Activated naive CD8-positive, alpha-beta T cell treated with anti-CD3 and anti-CD28 coated beads, Interleukin-2, amount 50 U/mL, for 16 hours (primary cell): ENCODE measurements around the gene SLC34A1.
"Not testable (repeated sequence)": the region's sequence is repeated elsewhere in the genome, so short reads cannot be mapped to it uniquely, and the experiment has no call there.

Experiments used
- DNase-seq: peaks from one replicate; pipeline ENCODE4 v3.0.0-alpha.2; 2020; ENCODE audit warnings: low read depth, low spot score

SLC34A1 gene

DNA sequence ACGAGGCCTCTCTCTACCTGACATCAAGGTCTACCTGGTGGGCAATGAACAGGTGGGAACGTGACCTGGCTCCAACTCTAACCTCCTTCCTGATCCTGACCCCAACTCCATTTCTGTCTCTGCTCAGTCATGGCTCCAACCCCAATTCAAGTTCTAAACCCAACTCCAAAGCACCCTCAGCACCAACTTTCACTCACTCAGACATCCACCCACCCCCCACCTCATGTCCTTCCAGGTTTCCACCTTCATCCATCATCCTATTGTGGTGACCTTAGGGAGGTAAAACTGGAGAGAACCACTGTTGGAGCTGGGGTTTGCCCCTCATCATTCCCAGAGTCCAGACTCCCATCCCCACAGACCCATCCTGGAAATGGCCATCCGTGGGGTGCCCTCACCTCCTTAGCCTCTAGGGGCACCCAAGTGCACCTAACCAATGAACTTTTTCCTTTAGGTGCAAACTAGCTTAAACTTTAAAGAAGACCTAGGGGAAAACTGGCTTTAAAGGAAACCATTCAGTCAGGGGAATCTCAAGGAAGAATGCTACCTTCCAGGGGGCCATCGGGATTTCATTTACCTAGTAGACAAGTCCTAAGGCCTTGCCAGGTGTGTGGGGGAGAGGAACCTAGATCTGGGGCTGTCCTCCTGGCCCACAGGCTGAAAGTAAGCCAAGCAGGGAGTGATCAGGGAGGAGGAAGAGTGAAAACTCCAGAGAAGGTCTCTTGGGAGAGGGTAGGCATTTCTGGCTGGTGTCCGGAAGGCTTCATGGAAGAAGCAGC, 15.2 kb upstream of the SLC34A1 start:
- DNase-seq, result no peak

DNA sequence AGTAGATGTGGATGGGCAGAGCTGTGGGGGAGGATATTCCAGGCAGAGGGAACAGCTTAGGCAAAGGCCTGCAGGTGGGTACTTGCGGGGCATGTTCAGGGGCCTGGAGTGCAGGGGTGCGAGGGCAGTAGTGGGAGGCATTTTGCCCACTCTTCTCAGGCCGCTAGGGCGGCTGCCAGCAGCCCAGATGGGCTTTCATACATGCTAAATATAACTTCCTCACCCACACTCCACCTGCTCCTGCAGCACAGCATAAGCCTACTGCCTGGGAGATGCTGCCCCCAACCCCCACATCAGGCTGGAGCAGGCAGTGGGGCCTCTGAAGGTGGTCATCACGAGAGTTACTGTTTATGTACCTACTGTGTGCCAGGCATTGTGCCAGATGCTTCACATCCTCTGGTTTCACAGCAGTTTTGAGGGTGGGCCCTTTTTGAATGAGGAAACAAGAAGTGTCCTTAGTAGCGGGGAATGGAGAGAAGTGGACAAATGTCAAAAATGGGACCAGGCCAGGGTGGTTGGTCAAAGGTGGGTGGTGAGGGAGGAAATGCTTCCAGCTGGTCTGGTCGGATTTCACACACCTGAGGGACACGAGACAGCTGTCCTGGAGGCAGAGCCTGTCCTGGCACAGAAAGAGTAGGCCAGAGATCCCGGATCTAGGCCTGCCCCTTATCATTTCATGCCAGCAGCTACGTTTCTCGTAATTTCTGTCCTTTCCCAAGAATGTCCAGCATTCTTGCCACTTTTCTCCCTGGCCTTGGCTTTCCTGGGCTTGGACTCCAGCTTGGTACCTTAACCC, 14.4 kb upstream of the SLC34A1 start:
- no peak for DNase-seq

DNA sequence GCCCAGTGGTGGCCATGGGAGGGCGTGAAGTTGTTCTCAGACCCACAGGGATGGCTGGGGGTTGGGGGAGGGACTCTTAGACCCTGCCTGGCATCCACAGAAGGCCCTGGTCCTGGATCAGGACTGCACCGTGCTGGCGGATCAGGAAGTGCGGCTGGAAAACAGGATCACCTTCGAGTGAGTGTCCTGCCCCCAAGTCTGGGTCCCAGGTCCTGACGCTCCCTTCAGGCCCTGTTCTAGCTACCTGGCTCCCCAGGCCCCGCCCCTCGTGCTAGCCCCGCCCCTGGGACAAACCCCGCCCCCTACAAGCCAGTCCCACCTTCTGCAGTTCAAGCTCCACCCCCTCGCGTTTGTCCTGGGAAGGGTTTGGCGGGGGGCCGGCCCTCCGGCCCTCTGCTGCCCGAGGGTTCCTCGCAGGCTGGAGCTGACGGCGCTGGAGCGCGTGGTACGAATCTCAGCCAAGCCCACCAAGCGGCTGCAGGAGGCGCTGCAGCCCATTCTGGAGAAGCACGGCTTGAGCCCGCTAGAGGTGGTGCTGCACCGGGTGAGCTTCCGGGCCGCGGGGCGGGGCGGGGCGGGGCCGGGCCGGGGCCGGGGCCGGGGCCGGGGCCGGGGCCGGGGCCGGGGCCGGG, 13.6 kb upstream of the SLC34A1 start:
- DNase-seq, result no peak

DNA sequence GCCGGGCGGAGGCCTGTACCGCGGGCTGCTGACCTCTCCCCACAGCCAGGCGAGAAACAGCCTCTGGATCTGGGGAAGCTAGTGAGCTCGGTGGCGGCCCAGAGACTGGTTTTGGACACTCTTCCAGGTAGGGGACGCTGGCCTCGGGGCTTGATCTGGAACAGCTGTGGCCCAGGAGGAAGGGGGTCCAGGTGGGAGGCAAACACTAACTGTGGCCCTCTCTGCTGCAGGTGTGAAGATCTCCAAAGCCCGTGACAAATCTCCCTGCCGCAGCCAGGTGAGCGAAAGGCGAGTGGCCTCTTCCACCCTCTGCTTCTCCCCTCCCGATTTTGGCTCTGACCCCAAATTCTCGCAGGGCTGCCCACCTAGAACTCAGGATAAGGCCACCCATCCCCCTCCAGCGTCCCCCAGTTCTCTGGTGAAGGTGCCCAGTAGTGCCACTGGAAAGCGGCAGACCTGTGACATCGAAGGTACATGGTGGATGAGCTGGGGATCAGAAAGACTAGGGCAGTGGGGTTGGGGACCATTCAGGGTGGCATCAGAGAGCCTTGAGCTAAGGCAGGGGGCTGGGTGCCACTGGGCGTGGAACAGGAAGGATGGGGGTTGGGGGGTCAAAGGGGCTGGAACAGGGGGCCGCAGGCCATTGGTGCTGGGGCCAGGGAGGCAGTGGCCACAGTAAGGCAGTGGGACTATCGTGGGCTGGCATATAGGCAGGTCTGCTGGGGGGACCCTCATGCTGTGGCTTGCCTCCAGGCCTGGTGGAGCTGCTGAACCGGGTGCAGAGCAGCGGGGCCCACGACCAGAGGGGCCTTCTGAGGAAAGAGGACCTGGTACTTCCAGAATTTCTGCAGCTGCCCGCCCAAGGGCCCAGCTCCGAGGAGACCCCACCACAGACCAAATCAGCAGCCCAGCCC, 12.9 kb upstream of the SLC34A1 start:
- no peak for DNase-seq

DNA sequence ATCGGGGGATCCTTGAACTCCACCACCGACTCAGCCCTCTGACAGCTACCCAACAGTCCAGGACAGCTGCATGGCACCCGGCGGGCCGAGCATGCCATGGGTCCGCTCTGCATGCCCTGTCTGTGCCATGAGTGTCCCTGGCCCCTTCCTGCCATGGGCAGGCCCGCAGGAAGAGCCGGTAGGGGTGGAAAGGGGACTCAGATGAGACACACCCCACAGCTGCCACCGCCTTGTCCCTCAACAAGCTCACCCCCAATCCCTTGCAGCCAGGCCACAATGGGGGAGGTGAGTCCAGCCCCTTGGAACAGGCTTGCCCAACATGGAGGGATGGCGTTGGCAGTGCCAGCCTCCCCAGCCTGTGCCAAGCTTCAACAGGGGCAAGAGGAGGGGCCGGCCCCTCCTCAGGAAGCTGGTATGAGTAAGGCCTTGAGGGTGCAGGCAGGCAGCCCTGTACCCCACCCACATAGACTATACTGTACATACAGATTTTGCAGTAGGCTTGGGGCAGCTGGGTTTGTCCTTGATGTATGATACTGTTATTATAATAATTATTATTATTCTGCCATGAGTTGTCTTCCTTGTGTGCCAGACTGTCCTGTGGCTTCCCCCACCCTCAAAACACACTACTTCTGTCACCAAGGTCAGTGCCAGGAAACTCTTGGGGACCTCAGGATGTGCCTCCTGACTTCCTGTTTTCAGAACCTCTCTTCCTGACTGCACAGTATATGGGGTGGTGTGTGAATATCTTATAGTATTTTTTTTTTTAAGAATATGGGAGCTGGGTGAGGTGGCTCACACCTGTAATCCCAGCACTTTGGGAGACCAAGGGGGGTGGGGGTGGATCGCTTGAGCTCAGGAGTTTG, 12.0 kb upstream of the SLC34A1 start:
- no peak for DNase-seq

DNA sequence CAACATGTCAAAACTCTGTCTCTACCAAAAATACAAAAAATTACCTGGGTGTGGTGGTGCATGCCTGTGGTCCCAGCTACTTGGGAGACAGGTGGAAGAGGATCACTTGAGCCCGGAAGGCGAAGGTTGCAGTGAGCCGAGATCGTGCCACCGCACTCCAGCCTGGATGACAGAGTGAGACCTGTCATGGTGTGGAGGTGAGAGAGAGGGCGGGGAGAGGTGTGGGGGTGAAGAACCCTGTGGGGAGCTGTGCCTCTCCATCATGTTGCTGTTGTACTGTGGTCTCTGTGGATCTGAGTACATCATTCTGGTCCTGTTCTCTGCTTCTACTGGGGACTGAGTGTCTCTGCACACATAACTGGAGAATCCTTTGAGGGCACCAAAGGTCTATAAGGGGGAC, 11.3 kb upstream of the SLC34A1 start:
- DNase-seq, result no peak

DNA sequence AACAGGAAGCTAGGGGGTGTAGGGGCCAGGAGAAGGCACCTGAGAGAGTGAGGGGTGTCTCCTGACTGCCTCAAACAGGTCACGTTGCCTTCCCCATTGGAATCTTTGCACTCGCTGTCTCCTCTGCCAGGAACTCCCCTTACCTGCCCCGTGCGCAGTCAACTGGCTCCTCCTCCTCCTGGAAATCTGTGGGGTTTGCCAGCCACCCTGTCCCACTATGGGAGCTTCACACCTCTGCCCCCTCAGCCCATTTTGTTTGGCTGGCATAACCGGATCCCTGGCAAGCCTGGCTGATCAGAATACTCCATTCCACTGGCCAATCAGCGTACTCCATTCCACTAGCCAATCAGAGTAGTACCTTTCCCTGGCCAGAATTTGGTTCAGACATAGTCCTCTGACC, 10.4 kb upstream of the SLC34A1 start:
- no peak for DNase-seq

DNA sequence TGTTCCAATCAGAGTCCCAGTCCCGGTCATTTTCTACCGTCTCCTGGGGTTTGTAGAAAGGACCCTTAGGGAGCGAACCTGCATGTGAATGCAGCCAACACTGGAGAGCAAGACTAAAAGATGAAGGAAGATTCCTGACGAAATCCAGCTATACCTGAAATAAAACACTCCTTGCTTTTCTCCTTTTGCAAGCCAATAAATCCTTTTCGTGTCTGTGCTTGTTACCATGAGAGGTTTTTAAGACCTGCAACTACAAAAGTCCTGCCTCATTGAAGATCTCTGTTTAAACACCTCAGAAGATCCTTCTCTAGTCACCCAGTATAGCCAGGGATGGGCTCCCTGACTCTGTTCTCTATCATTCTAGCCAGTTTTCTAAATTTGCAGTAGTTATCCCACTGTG, 10.0 kb upstream of the SLC34A1 start:
- no peak for DNase-seq

DNA sequence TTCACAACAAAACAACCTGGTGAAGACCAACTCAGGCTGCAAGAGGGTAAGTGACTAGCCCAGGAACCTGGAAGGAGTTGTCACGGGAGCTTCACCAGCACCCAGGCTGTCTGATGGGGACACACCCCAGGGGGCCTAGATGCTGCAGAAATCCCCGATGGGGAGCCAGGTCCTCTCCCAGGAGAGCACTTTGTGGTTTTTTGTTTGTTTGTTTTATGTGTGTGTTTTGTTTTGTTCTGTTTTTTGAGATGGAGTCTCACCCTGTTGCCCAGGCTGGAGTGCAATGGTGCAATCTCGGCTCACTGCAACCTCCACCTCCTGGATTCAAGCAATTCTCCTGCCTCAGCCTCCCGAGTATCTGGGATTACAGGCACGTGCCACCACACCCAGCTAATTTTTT, 8.7 kb upstream of the SLC34A1 start:
- not testable (repeated sequence) for DNase-seq

DNA sequence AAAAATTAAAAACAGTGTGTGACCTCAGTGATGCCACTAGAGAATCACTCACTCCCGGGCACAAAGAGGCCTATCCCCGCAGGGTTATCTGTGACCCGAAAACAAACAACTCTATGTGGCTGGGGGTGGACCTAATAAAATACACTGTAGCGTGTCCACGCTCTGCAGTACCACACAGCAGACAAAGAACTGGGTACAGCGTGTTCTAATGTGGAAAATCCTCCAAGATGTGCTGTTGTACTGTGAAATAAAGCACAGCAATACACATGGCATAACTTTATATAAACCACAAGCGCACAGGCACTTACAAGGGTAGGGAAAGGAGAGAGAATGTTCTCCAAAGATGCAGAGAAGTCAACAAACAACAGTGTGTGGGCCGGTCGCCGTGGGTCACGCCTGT, 8.1 kb upstream of the SLC34A1 start:
- no peak for DNase-seq

DNA sequence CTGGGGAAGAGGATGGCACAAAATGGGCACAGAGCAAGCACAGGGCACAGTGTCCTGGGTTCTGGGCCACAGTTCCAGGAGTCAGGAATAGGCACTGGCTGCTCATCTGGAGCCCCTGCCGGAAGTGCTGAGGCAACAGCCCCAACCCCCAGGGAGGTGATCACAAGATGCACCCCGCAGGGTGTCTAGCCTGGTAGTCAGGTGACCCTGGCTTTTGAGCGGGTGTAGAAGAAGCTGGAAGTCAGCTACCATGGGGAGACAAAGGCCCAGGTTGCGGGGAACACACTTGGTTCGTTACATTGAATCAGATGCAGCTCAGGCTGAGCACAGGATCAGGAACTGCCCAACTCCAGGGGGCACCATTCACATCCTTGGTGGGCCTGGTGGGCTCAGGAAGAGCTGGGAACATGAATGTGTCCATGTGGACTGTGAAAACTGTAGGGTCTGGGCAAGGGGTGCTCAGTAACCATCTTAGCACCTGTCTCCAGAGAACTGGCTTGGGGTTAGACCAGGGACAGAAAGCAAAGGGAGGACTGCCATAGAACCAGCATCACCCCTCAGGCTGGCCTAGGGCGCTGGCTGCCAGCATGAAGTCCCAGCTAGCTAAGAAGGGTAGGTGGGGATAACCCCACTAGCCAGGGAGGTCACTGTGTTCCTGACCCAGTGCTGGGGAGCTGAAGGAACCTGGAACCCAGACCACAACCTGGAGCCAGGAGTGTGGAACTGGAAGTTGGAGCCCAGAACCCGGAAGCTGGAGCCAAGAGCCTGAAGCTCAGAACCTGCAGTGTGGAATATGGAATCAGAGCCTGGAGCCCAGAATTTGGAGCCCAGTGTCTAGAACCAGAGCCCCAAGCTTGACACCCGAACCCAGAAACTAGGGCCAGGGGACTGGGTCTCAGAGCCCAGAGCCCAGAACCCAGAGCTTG, 6.1 kb upstream of the SLC34A1 start:
- no peak for DNase-seq

DNA sequence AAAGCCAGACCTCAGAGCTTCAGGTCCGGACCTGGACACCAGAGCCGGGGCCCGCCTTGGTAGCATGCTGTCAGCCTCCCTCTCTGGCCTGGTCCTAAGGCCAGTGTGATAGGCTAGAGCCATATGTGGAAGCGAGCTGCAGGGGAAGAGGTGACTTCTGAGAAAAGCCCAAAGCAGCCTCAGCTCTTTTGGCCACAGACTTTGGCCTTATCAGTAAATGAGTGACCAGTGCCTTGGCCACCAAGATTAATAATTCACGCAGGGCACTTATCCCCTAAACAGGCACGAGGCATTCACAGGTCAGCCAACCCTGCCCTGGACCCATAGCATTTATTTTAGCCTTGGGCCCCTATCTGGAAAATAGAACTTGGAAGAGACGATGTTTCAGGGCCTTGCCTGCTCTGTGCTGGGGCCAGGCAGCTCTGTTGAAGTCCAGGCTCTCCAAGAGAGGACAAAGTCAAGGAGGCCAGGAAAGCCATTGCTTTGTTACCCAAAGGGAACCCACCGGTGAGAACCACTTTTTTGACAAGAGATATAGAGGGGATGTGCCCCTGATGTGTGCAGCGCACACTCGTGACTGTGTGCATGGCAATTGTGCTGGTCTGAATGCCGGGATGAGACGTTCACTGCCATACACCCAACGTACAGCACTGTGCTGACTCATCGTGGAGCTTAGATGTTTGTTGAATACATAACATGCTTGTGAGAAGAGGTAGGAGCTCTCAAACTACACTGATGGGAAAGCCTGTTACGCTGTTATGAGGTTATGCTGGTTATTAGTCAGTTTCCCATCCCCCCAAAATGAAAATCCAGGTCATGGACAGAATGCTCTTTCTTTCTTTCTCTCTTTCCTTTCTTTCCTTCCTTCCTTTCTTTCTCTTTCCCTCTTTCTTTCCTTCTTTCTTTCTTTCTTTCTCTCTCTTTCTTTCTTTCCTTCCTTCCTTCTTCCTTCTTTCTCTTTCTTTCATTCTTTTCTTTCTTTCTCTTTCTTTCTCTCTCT, 5.0 kb upstream of the SLC34A1 start:
- no peak for DNase-seq

DNA sequence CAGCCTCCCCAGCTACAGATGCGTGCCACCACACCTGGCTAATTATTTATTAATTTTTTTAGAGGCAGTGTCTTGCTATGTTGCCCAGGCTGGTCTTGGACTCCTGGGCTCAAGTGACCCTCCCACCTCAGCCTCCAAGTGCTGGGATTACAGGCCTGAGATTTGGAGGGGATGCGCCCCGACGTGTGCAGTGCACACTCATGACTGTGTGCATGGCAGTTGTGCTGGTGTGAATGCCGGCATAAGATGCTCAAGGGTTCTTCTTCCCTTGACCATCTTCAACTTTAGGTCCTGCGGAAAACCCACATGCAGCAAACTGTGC, 3.5 kb upstream of the SLC34A1 start:
- DNase-seq, result no peak

DNA sequence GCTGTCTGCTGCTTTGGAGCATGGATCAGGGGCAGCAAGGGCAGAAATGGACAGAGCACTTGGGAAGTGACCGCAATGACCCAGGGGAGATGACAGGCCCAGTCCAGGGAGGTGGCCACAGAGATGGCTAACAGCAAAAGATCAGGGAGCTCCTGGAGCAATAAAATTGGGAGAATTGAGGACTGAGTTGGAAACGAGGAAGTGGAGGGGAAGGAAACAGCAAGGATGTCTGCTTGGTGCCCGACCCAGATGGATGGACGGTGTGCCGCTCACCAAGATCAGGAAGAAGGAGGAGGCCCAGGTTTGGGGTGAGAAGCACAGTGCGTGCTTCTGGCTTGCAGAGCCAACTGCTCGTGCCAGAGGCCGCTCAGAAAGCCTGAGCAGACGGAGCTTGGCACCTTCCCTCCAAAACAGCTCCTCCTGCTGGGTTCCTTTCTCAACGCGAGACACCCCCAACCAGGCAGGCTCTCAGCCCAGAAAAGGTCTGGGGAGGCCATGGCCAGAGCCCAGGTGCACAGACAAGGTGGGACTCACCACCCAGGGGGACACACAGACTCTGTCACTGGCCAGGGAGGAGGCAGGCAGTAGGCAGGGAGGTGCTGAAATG, 1.7 kb upstream of the SLC34A1 start:
- no peak for DNase-seq

DNA sequence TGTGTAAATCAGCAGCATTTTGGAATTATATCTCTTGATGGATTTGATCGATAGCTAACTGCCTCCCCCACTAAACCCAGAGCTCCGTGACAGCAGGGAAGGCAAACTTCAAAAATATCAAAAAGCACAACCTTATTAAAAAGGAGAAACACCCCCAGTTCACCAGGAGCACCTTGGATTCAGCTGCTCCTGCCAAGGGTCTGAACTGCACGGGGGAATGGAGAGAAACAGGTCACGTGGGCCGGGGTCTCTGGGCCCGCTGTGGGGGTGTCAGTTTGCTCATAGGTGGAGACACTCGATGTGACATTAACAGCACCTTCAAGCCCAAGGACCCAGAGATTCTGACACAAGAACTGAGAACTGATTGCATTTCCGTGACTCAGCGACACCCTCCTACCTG, 1.1 kb upstream of the SLC34A1 start:
- DNase-seq, result no peak

DNA sequence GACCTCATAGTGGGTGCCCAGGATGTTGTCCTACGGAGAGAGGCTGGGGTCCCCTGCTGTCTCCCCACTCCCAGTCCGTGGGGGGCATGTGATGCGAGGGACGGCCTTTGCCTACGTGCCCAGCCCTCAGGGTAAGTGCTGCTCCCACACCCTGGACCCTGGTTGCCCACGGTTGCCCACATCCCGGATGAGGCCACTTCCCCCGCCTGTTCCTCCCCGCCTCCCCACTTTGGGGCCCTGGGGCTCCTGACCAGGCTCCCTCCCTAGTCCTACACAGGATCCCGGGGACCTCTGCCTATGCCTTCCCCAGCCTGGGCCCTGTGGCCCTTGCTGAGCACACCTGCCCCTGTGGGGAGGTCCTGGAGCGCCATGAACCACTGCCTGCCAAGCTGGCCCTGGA, 1.5 kb downstream of the SLC34A1 start:
- no peak for DNase-seq

DNA sequence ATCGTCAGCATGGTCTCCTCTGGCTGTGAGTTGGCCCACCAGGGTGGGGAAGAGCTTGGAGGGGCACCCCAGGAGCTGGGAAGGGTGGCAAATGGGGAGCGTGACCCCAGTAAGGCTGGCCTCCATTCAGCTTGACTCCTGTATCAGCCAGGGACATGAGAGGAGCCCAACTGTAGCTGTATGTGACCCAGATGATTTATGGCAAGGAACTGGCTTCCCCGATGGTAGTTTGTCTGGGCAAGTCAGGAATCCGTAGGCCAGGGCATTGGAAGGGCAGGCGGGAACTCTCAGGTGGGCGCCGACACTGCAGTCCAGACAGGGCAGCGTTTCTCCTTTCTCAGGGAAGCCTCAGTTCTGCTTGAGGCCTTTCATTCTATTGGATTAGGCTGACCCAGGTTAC, 2.3 kb downstream of the SLC34A1 start:
- no peak for DNase-seq

DNA sequence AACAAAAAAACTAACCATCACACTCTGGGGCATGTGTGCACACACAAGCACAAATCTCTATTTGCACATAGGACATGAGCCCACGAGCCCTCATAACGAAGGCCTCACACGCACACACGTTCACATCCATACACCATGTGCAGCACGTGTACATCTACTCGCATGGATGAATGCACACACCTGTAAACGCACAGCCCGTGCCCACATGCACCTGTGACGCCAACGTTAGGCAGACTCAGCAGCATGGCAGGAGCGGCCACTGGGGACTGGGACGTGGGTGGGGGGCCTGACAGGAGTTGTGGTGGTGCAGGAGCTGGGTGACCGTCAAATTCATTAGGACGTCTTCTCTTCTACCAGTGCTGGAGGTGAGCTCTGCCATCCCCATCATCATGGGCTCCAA, 3.2 kb downstream of the SLC34A1 start:
- no peak for DNase-seq
